ENCODE measurements around the gene IFITM2. TPM values are rescaled to one million over a fixed set of nuclear protein-coding genes. Genes with fewer than 3 reads are reported as not detected.

IFITM2 gene
- total and polyA plus RNA-seq, 4 donors = 8.5 to 1,441 (median 404) TPM

- TF ChIP-seq FOXA1 (IDR thresholded peaks at IDR 0.05) (no peak), GABPA (IDR thresholded peaks at IDR 0.05 in 1 of 2, conservative IDR thresholded peaks at IDR 0.05 in 1 of 2) (no peak), YY1 (IDR thresholded peaks at IDR 0.05) (no peak), TAF1 (conservative IDR thresholded peaks at IDR 0.05) (no peak), EGR1 (IDR thresholded peaks at IDR 0.05; ENCODE audit: low read depth in 2 of 2) (no peak), MAX (IDR thresholded peaks at IDR 0.05) (no peak), SP1 (IDR thresholded peaks at IDR 0.05) (no peak), RXRA (IDR thresholded peaks at IDR 0.05) (no peak), REST (IDR thresholded peaks at IDR 0.05) (no peak), NR2F2 (IDR thresholded peaks at IDR 0.05) (no peak), HNF4G (IDR thresholded peaks at IDR 0.05) (no peak), ATF3 (IDR thresholded peaks at IDR 0.05) (no peak), FOXA2 (IDR thresholded peaks at IDR 0.05) (no peak), JUND (IDR thresholded peaks at IDR 0.05) (no peak), RAD21 (IDR thresholded peaks at IDR 0.05) (no peak), HNF4A (conservative IDR thresholded peaks at IDR 0.05) (no peak)
- TF ChIP-seq, protein P1, sequence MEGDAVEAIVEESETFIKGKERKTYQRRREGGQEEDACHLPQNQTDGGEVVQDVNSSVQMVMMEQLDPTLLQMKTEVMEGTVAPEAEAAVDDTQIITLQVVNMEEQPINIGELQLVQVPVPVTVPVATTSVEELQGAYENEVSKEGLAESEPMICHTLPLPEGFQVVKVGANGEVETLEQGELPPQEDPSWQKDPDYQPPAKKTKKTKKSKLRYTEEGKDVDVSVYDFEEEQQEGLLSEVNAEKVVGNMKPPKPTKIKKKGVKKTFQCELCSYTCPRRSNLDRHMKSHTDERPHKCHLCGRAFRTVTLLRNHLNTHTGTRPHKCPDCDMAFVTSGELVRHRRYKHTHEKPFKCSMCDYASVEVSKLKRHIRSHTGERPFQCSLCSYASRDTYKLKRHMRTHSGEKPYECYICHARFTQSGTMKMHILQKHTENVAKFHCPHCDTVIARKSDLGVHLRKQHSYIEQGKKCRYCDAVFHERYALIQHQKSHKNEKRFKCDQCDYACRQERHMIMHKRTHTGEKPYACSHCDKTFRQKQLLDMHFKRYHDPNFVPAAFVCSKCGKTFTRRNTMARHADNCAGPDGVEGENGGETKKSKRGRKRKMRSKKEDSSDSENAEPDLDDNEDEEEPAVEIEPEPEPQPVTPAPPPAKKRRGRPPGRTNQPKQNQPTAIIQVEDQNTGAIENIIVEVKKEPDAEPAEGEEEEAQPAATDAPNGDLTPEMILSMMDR (IDR thresholded peaks at IDR 0.05; ENCODE audit: low read depth, low read length, missing input control) = no peak
- Histone ChIP-seq H3K36me3 (ENCODE audit: control insufficient read depth in 4 of 4, insufficient read depth in 3 of 4, low read depth in 1 of 4, low read length in 3 of 4) (no peaks in the 10 kb centered on the region), H3K9me3 (ENCODE audit: control insufficient read depth in 4 of 4, low read length in 3 of 4) (no peaks in the 10 kb centered on the region), H3K27me3 (ENCODE audit: control insufficient read depth in 4 of 4, insufficient read depth in 4 of 4, low read length in 3 of 4) (no peaks in the 10 kb centered on the region), H3K27ac (ENCODE audit: low read depth in 1 of 2, low read length in 2 of 2) (no peak overlapping the region), H3K4me3 (ENCODE audit: low read depth in 1 of 3, low read length in 3 of 3) (no peak overlapping the region), H3K9ac (ENCODE audit: low read depth in 1 of 2, low read length in 2 of 2) (no peak overlapping the region), H3K4me1 (ENCODE audit: control insufficient read depth in 4 of 4, insufficient read depth in 4 of 4, low read length in 3 of 4) (peaks cover 5 to 38% (median 26%) of the 10 kb centered on the region in 4 donors)
- WGBS = 92% methylated on average over 29 of the region's 29 CpGs
- DNase-seq (ENCODE audit: low spot score) = no peak
These were observed 22.4 kb upstream of the IFITM2 start for GRCh38 chr11:285021-285893.

- H3K9me3 ChIP-seq (ENCODE audit: control insufficient read depth in 4 of 4, low read length in 3 of 4) = no peaks in the 10 kb centered on the region
- H3K9ac ChIP-seq (ENCODE audit: low read depth in 1 of 2, low read length in 2 of 2) = no peak overlapping the region
- H3K4me3 ChIP-seq (ENCODE audit: low read depth in 1 of 3, low read length in 3 of 3) = no peak overlapping the region
- 90% methylated on average over 8 of the region's 8 CpGs for WGBS
- peaks cover 5 to 32% (median 20%) of the 10 kb centered on the region in 4 donors for H3K4me1 ChIP-seq (ENCODE audit: control insufficient read depth in 4 of 4, insufficient read depth in 4 of 4, low read length in 3 of 4)
- no peaks in the 10 kb centered on the region for H3K36me3 ChIP-seq (ENCODE audit: control insufficient read depth in 4 of 4, insufficient read depth in 3 of 4, low read depth in 1 of 4, low read length in 3 of 4)
- no peak for DNase-seq (ENCODE audit: low spot score)
- H3K27me3 ChIP-seq (ENCODE audit: control insufficient read depth in 4 of 4, insufficient read depth in 4 of 4, low read length in 3 of 4) = no peaks in the 10 kb centered on the region
- H3K27ac ChIP-seq (ENCODE audit: low read depth in 1 of 2, low read length in 2 of 2) = no peak overlapping the region
- no peak for TF ChIP-seq FOXA1 (IDR thresholded peaks at IDR 0.05)
- TF ChIP-seq GABPA (IDR thresholded peaks at IDR 0.05 in 1 of 2, conservative IDR thresholded peaks at IDR 0.05 in 1 of 2) = no peak
- no peak for TF ChIP-seq RAD21 (IDR thresholded peaks at IDR 0.05)
- TF ChIP-seq SP1 (IDR thresholded peaks at IDR 0.05) = no peak
- TF ChIP-seq NR2F2 (IDR thresholded peaks at IDR 0.05) = no peak
- TF ChIP-seq RXRA (IDR thresholded peaks at IDR 0.05) = no peak
- no peak for TF ChIP-seq HNF4A (conservative IDR thresholded peaks at IDR 0.05)
- TF ChIP-seq REST (IDR thresholded peaks at IDR 0.05) = no peak
- TF ChIP-seq HNF4G (IDR thresholded peaks at IDR 0.05) = no peak
- no peak for TF ChIP-seq ATF3 (IDR thresholded peaks at IDR 0.05)
- TF ChIP-seq YY1 (IDR thresholded peaks at IDR 0.05) = no peak
- TF ChIP-seq, protein P2, sequence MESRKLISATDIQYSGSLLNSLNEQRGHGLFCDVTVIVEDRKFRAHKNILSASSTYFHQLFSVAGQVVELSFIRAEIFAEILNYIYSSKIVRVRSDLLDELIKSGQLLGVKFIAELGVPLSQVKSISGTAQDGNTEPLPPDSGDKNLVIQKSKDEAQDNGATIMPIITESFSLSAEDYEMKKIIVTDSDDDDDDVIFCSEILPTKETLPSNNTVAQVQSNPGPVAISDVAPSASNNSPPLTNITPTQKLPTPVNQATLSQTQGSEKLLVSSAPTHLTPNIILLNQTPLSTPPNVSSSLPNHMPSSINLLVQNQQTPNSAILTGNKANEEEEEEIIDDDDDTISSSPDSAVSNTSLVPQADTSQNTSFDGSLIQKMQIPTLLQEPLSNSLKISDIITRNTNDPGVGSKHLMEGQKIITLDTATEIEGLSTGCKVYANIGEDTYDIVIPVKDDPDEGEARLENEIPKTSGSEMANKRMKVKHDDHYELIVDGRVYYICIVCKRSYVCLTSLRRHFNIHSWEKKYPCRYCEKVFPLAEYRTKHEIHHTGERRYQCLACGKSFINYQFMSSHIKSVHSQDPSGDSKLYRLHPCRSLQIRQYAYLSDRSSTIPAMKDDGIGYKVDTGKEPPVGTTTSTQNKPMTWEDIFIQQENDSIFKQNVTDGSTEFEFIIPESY (IDR thresholded peaks at IDR 0.05) = no peak
- no peak for TF ChIP-seq MAX (IDR thresholded peaks at IDR 0.05)
- TF ChIP-seq FOXA2 (IDR thresholded peaks at IDR 0.05) = no peak
- TF ChIP-seq EGR1 (IDR thresholded peaks at IDR 0.05; ENCODE audit: low read depth in 2 of 2) = no peak
These were observed 21.8 kb upstream of the IFITM2 start for GRCh38 chr11:285894-286220.

All from liver (tissue), 9 donors.